ENCODE results near the gene SRPK2.
"Not testable (repeated sequence)": the region's sequence is repeated elsewhere in the genome, so short reads cannot be mapped to it uniquely, and the experiment has no call there.

Gene SRPK2

DNA sequence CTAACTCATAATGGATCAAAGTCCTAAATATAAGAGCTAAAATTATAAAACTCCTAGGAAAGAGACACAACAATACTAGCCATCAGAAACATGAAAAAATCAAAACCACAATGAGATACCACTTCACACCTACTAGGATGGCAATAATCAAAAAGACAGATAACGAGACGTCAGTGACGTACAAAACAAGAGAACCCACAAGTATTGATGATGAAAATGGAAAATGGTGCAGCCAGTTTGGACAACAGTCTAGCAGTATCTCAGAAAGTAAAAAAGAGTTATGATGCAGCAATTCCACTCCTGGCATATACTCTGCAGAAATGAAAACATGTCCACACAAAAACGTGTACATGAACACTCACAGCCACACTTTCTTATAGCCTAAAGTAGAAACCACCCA is 173.5 kb downstream of the SRPK2 start:
- no peak for DNase-seq

DNA sequence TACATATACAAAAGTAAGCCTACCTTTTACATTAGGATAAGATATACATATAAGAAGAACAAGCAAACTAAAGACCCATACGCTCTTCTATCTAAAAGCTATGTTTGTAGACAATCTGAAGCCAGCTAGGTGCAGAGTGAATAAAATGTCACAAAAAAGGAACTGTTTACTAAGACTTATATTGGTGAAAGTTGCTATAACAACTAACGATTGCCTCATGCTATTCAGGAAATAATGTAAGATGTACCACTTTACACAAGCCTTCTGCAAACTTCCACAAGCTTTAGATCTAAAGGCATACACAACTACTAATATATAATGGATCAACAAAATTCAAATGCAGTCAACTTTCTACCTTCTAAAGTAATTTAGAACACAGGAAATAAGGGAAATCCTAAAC is 175.1 kb downstream of the SRPK2 start:
- no peak for DNase-seq

GRCh38 chr7:105212212-105212611 is 176.5 kb downstream of the SRPK2 start:
- no peak for DNase-seq

DNA sequence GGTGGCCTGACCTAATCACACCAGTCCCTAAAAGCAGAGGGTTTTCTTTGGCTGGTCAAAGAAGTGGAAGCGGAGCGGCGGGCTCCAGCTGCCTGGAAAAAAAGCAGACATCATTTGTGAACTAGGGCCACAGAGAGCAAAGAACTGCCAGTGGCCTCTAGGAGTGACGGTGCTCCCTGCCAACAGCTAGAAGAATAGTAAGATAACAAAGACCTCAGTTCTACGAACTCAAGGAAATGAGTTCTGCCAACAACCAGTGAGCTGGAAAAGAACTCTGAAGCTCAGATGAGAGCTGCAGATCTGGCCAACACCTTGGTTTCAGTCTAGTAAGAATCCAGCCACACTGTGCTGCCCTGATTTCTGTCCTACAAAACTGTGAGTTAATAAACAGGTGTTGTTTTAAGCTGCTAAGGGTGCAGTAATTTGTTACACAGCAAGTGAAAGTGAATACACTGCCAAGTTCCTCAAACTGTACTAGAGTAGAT is 178.0 kb downstream of the SRPK2 start:
- no peak for DNase-seq

GRCh38 chr7:105209870-105210269 is 178.9 kb downstream of the SRPK2 start:
- no peak for DNase-seq

- DNase-seq: no peak
Observed at GRCh38 chr7:105209433-105209832, 179.3 kb downstream of the SRPK2 start.

DNA sequence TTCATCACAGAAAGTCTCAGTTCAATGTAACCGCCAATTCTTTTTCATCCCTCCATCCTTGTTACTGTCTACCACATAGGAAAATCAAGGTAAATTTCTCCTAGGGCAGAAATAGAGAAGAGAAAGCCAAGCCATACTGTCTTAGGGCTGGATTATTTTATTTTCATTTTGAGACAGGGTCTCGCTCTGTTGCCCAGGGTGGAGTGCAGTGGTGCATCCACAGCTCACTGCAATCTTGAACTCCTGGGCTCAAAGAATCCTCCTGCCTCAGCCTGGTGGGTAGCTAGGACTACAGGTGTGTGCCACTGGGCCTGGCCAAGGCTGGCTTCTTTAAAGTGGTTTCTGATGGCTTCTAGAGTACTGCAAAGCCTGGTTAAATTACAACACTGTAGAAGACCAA is 181.7 kb downstream of the SRPK2 start:
- no peak for DNase-seq

DNA sequence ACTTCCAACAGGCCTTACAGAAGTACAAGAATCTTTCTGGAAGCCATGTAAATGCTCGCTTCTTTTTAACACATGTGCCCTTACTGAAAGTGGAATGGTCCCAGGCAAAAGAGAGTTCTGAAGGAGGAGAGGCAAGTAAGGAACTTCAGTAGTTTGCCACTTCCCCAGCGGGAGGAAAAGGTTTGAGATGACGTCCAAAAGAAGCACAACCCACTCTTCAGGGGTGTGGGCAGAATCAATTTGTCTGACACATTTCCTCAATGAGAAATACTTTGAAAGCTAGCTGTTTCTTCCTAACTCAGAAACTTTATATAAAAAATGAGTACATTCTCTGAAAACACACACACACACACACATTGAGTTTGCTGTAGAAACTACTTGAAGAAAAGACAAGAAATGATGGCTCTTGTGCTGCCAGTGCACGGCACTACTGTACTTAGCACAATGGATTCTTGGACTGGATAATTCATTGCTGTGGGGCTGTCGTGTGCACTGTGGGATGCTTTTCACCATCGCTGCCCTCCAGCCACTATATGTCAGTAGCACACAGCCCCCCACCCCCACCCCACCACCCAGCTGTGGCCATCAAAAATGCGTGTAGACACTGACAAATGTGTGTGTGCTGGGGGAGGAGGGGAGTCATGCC is 183.0 kb downstream of the SRPK2 start:
- DNase-seq: peak; percentile 15 to 36

DNA sequence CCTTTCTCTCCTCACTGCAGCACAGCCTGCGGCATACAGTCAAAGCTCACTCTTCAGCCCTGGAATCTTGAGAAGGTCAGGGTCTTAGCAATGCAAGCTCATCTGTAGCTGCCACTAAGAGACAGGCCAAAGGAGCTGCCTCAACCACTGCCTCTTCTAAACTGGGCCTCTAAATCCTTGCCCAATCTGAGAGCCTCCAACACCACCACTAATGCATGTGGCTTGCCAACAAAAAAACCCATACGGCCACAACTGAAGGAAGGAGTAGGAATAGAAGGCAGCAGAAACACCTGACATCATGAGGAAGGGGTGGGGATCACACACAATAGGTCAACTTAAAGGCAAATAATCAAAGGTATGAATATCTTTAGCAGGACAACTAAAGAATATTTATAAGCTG is 183.8 kb downstream of the SRPK2 start:
- DNase-seq: no peak

DNA sequence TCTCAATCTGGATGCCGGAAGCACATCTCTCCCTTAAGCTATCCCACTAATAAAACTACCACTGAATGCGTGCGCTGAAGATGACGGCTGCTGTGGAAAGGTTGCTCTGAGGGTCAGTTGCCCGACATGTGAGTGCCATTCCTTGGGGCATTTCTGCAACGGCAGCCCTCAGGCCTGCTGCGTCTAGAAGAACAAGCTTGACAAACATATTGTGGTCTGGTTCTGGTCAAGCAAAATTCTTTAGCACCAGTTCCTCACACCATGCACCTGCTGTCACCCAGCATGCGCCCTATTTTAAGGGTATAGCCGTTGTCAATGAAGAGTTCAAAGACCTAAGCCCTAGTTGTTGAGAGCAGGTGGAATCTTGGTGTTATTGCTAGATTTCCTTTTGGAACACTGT is 184.2 kb downstream of the SRPK2 start:
- no peak for DNase-seq

DNA sequence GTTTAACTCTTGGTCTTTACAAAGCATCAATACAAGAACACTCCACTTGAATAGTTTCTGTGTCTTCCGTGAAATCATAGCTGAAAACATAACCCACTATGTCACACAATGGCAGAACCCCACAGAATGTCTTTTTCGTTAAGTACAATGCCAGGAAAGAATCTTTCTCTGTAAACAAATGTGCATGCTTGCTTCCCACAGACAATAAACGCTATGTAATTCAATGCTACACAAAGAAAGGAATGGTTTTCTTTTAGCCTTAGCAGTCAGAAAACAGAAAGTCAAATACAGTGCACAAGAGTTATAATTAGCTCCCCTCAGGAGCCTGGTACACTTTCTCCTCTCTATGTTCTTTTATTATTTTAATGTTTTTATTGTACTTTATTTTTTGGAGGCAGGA is 186.1 kb downstream of the SRPK2 start:
- DNase-seq: no peak

GRCh38 chr7:105199386-105199785 is 189.3 kb downstream of the SRPK2 start:
- no peak for DNase-seq

GRCh38 chr7:105198223-105198622 is 190.5 kb downstream of the SRPK2 start:
- no peak for DNase-seq

DNA sequence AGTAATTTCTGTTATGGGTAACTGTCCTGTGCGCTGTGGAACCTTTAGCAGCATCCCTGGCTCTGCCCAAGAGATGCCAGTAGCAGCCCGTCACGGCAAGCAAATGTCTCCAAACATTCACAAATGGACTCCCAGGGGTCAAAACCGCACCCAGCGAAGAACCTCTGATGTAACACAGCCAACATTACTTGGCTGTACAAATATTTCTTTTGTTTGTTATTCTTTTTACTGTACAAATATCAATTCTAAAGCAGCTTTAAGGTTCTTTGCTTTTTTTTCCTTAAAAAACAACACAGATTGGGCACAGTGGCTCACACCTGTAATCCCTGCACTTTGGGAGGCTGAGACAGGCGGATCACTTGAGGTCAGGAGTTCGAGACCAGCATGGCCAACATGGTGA is 192.2 kb downstream of the SRPK2 start:
- DNase-seq: no peak

DNA sequence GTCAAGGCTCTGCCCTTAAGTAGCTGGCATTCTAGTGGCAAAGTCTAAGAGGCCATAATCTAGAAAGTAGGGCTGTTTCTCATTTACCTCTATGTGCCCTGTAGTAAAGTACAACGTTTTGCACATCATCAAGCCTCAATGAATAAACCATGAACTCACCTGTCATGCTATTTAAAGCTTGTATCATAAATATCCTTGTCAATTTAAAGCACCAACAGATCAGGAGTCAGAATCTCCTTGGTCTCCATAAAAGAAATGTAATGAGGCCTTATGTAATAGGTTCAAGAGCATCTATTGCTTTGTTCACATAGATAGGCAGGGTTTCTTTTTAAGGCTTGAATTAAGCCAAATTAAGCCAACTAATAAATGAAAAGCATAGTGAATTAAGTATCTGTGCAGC is 192.8 kb downstream of the SRPK2 start:
- DNase-seq: no peak

GRCh38 chr7:105194959-105195358 is 193.8 kb downstream of the SRPK2 start:
- DNase-seq: not testable (repeated sequence)

DNA sequence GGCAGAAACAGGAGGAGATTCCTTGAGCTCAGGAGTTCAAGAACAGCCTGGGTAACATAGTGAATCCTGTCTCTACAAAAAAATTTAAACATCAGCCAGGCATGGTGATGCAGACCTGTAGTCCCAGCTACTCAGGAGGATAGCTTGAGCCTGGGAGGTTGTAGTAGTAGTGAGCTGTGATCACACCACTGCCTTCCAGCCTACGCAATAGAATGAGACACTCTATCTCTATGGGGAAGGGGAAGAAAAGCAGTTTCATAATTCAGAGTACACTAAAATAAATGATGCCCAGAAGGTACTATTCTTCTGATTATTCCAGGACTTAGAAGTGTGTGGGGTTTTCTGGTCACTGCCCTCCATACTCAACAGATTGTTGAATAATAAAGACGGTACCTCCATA is 197.4 kb downstream of the SRPK2 start:
- DNase-seq: no peak

- no peak for DNase-seq
Observed at GRCh38 chr7:105189859-105190492, 198.7 kb downstream of the SRPK2 start.

GRCh38 chr7:105188201-105188600 is 200.5 kb downstream of the SRPK2 start:
- no peak for DNase-seq

DNA sequence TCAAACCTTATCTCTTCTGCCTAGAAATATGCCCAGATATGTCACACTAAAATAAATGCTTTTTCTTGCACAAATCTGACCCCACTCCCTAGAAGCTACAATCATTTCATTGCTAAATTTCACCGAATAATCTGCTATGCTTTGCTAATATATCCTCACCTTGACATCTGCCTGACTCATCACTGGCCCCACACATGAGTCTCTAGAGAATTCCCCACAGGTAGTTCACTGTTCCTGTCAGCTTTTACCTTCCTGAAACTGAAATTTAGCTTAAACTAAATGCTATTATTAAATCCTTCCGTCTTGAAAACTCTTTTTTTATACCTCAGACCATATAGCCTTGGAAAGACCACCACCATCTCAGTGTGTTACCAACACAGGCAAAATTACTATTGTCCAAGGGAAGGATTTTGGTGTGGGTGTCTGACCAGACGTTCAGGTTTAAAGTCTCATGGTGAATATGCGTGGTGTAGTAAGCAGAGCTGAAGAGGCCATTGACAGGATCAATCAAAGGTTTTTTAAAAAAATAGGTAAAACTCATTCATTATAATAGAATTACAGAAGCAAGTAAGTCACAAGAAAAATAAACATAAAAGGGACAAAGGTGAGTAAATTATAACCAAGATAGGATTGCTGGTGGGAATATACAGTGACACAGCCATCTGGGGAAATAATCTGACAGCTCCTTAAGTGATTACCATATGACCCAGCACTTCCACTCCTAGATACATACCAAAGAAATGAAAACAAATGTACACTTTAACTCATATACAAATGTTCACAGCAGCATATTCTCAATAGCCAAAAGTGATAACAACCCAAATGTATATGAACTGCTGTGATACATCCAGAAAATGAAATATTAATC is 201.2 kb downstream of the SRPK2 start:
- DNase-seq: no peak

GRCh38 chr7:105185290-105186010 is 203.3 kb downstream of the SRPK2 start:
- DNase-seq: no peak

- DNase-seq: no peak
Observed at GRCh38 chr7:105180002-105180401, 208.7 kb downstream of the SRPK2 start.

DNA sequence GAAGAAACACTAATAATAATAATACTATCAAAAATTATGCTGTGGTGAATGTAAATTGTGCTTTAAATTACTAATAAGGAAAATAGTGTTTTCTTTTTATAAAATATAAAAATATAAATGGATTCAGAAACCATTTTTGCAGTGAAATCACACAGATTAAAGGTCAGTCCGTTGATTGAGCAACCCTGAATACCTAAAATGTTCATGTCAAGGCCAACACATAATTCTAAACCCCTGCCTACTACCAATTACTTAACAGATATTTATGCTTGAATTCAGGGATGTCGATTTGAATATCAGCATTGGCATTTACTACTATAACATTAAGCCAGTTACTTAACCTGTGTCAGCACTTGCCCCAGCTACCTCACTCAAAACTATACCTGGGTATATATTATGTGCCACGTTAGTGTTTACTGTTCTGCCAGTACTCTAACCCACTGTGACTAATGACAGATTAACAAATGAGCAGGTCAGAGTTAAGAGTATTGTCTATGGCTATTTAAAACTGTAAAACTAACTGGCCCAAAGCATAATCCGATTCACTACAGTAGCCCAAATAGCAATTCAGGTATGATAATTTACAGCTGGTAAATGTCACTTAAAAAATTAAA is 209.7 kb downstream of the SRPK2 start:
- no peak for DNase-seq
